NCI-H1930 (cell line): ENCODE results near the gene CHRM5.

ENCODE experiments used
- DNase-seq, 2 experiments: peaks; one replicate each; lab custom pipeline; 2025; lab: John Stamatoyannopoulos, UW

The CHRM5 gene

GRCh38 chr15:33968224-33968623 lies at the start of gene CHRM5:
Gene CHRM5 (plus strand): TSS chr15:33968497. CDS start chr15:34062718, 94,221 bp downstream.
- DNase-seq = peak; percentile 52 to 70

GRCh38 chr15:33923446-33923845 lies 44.9 kb upstream of the CHRM5 start:
- DNase-seq = no peak

DNA sequence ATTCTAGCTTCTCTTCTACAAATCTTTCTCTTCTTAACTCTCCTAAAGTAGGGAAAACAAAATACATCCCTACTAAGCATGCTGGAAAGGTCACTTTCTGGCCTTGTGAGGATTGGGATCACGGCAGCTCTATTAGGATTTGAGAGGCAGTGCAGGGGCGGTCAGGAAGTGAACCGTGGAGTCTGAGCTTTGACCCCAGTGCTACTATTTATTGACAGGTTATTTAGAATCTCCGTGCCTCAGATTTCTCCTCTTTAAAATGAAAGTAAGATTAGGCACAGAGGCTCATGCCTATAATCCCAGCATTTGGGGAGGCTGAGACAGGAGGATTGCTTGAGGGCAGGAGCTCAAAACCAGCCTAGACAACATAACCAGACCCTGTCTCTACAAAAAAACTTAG lies 42.0 kb upstream of the CHRM5 start:
- DNase-seq = no peak

DNA sequence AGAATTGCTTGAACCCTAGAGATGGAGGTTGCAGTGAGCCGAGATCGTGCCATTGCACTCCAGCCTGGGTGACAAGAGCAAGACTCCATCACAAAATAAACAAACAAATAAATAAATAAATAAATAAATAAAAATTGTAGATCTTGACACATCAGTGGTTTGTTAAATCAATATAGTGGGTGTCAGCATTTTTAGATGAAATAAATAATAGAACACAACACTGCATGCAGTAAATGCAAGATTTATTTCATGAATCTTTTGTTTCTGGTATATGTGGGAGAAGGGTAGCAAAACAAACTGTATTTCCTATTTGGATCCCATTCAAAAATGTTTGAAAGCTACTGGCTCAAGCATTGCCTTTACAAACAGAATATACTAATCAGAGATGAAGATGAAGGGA lies 35.6 kb upstream of the CHRM5 start:
- no peak for DNase-seq

- no peak for DNase-seq
Observed at GRCh38 chr15:33934396-33934795, 33.9 kb upstream of the CHRM5 start.

DNA sequence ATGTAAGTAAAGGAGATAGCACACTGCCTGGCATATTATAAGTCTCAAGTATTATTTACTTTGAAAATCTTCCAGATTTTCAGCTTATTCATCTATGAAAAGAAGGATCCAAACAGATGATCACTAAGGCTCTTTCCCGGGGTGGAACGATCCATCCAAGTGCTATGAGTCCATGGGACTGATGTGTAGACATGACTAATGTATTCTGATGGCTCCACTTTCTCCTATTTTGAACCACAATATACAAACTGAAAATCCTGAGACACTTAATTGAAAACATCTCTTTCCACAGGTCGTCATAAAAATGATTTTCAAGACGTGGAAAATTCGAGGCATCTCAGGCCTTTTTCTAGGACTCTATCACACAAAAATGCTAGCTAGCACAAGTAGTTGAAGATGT lies 33.4 kb upstream of the CHRM5 start:
- DNase-seq = no peak

- DNase-seq = peak in 1 of 2 experiments; percentile 20
Observed at GRCh38 chr15:33941279-33942063, 26.8 kb upstream of the CHRM5 start.

DNA sequence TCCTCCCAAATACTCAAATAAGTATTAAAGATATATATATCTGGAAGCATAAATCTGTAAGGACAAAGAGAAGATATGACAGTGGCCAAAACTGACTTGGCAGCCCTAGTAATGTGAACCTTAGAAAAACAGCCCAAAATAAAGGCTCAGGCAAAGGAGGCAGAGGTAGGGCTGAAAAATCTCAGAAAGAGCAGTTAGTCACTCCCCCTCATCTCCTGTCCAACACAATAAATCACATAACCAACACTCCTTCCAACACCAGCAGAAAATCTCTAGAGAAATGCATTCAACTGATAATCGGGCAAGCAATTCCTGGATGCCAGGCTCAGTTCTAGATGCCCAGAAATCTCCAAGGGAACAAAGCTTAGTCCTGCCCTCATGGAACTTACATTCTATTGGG lies 22.1 kb upstream of the CHRM5 start:
- no peak for DNase-seq

GRCh38 chr15:33955945-33956344 lies 12.4 kb upstream of the CHRM5 start:
- no peak for DNase-seq

DNA sequence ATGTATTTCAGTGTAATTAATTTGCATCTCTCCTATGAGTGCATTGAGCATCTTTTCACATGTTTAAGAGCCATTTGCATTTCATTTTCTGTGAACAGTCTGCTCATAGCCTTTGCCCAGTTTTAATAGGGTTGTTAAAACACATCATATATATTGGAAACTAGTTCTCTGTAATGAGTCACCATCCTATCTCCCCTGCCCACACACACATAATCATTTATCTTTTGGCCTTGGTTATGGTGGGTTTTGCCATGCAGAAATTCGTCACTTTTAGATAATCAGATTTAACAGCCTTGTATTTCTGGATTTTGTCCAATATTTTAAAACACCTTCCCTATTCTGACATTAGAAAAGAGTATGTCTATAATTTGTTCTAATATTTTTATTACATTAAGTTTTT lies 11.9 kb upstream of the CHRM5 start:
- DNase-seq = no peak

DNA sequence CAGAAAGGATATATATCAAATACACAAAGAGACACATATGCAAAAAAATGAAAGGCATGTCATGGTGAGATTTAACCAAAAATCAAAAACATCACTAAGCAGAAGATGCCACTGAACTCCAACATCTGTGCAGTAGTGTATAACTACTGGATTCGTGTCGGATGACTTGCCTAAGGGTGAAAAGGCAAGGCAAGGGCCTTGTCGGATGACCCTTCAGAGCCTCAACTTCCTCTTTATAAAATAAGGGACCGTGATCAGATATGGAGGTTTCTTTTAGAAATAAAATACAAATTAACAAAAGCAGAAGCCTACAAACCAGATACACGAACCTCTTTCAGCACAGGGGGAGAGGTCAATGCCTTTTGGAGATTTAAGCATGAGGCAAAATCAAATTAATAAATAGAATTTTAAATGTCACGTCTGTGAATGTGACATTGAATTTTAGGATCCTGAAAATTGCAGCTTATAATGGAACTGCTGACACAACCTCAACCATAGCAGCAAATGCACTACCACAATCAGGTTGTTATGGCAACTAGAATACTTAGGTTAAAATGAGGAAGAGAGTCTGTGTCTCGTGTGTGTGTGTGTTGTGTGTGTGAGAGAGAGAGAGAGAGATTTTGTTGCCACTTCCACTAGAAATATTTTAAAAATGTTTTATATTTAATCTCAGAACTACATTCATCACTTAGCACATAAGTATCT lies 8.3 kb upstream of the CHRM5 start:
- DNase-seq = no peak

DNA sequence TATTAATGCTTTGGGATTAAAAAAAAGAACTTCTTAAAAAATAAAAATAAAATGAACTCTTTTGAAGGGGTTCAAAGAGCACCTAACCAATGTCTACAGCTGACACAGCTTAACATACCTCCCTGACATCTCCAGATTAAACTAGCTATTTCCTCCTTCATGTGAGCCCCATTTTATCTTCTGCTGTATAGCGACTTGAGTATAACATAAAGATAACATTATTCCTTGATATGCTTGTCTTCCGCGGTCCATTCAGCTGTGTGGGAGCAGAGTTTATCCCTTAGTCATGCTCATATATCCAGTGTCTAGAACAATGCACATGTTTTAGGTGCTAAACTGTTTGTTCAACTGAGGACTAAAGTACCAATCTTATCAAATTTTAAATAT lies 7.8 kb upstream of the CHRM5 start:
- DNase-seq = no peak

GRCh38 chr15:33963831-33964664 lies 4.2 kb upstream of the CHRM5 start:
- no peak for DNase-seq

GRCh38 chr15:33964665-33965040 lies 3.6 kb upstream of the CHRM5 start:
- DNase-seq = no peak

DNA sequence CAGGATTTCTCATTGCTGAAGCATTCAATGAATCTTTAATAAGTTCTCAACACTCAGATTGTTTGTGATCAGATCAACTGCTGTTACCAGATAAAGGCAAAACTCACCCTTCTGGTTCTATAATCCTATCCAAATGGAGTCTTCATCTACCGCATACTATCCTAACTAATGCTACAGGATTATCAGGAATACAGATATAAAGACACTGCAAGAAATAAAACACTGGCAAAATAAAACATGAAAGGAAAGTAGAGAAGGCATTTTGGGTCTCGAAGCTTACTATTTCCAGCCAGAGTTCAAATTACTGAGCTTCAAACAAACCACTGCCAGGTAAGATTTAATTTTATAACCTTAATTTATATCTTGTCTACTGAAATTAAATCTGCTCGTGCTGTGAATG lies 524 bp downstream of the CHRM5 start:
- no peak for DNase-seq

- DNase-seq = no peak
Observed at GRCh38 chr15:33971811-33972210, 3.5 kb downstream of the CHRM5 start.

DNA sequence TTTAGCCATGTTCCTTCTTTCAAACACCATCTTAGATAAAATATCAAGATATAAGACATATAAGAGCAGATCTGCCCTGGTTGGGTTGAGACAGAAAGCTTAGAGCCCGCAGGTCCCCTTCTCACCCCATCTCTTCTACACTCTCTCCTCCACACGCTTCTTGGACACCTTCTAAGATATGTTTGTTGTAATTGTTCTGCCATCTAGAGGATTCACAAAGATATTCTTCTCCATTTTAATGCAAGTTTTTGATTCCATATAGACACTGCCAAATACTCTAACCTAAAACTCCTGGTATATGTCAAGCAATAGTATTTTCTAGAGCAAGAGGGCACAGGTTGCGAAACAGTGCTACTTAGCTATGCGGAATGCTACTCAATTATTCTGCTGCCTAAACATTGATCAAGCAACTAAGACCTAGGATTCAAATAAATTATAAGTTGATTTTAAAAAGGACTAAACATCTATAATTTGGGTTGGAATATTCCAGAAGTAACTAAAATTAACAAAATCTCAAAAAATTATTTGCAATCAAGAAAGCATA lies 6.8 kb downstream of the CHRM5 start:
- DNase-seq = no peak

GRCh38 chr15:33980159-33980558 lies 11.9 kb downstream of the CHRM5 start:
- DNase-seq = no peak

DNA sequence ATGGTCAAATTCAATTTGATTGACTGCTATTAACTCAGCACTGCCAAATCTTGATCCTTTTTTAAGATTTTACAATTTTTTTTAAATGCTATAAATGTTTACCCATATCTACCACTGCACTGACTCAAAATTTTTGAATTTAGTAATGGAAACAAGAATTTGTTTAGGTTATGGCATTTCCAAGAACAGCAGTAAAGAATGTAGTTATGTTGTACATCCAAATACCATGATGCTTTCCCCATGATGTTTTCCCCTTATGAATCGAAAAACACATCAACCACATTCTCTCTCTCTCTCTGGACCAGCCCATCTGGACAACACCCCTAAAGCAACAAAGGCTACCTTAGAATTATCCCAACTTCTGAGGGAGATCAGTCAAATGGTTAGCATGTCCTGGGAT lies 14.2 kb downstream of the CHRM5 start:
- no peak for DNase-seq

GRCh38 chr15:33985287-33985686 lies 17.0 kb downstream of the CHRM5 start:
- no peak for DNase-seq

GRCh38 chr15:33985751-33986150 lies 17.5 kb downstream of the CHRM5 start:
- no peak for DNase-seq

GRCh38 chr15:33987444-33987843 lies 19.1 kb downstream of the CHRM5 start:
- DNase-seq = no peak
